Lung (tissue), 12 donors: ENCODE data around the gene LAMB4. TPM values are rescaled to one million over a fixed set of nuclear protein-coding genes. Genes with fewer than 3 reads are reported as not detected.

Experiments
- ATAC-seq: fragments of 200-7000 bp; cut with Tn5 transposase; one replicate; pipeline ENCODE4 v1.9.1; 2020; ENCODE audit warnings: moderate number of reproducible peaks; ENCODE audit not compliant: insufficient read depth, low FRiP score
- DNase-seq, 3 donors: peaks; one replicate each; pipeline ENCODE4 v3.0.0-alpha.2; 2013 to 2017
- H3K27ac ChIP-seq, 2 donors: one replicate each; pipeline ENCODE4 v1.5.1; 2013; ENCODE audit warnings: mild to moderate bottlenecking in 2 of 2, moderate library complexity in 2 of 2, control low read depth in 1 of 2, inconsistent platforms in 1 of 2, low read depth in 1 of 2, low read length in 1 of 2
- H3K27me3 ChIP-seq, 3 donors: one replicate each; pipeline ENCODE4 v1.5.1; 2013; ENCODE audit warnings: low read length in 2 of 3; ENCODE audit not compliant: control insufficient read depth in 3 of 3, insufficient read depth in 3 of 3
- H3K36me3 ChIP-seq, 4 donors: one replicate each; pipeline ENCODE4 v1.5.1; 2013; ENCODE audit warnings: low read length in 4 of 4, mild to moderate bottlenecking in 1 of 4, moderate library complexity in 1 of 4; ENCODE audit not compliant: control insufficient read depth in 4 of 4, insufficient read depth in 4 of 4
- H3K4me1 ChIP-seq, 5 donors: one replicate each; pipeline ENCODE4 v1.5.1; 2013; ENCODE audit warnings: low read length in 5 of 5, mild to moderate bottlenecking in 2 of 5, moderate library complexity in 1 of 5; ENCODE audit not compliant: control insufficient read depth in 5 of 5, insufficient read depth in 5 of 5
- H3K4me3 ChIP-seq: one replicate; pipeline ENCODE4 v1.5.1; 2013; ENCODE audit warnings: mild to moderate bottlenecking, control low read depth, moderate library complexity
- H3K9ac ChIP-seq, 2 donors: one replicate each; pipeline ENCODE4 v1.5.1; 2013; ENCODE audit warnings: low read length in 2 of 2, control low read depth in 1 of 2; ENCODE audit not compliant: insufficient read depth in 1 of 2
- H3K9me3 ChIP-seq, 4 donors: one replicate each; pipeline ENCODE4 v1.5.1; 2013; ENCODE audit warnings: low read length in 3 of 4, mild to moderate bottlenecking in 1 of 4, moderate library complexity in 1 of 4; ENCODE audit not compliant: control insufficient read depth in 4 of 4, insufficient read depth in 3 of 4
- CTCF ChIP-seq: IDR thresholded peaks from 2 replicates; pipeline ENCODE4 v1.5.1; 2012; ENCODE audit warnings: mild to moderate bottlenecking; ENCODE audit errors: control extremely low read depth, extremely low read depth
- WGBS, 2 donors: extraction: QIAGEN DNeasy Blood & Tissue Kit; methylation state at CpG; one replicate each; pipeline ENCODE4 v1.1.7; 2013; 5-methylcytosine and 5-hydroxymethylcytosine counted together
- polyA plus RNA-seq, 2 donors: library from polyadenylated mRNA; stranded (reverse); fragments of 200-250 nt; gene quantifications; one replicate each; pipeline ENCODE4 v1.2.1, GENCODE V29; 2013
- total RNA-seq, 2 donors: library from RNA; depleted of rRNA in 1 of 2; stranded (reverse); fragments of >200 nt in 1 of 2; gene quantifications; one replicate each; pipeline ENCODE4 v1.2.1, GENCODE V29; 2014 to 2021
- donor health status: control.
- donor health status: control.
- donor health status: Bipolar disorder and iron deficiency.
- donor health status: healthy.
- donor health status: DM: yes; HTN: yes; CAD: no.

The LAMB4 gene
- total and polyA plus RNA-seq, 4 donors: 0.06 to 0.63 (median 0.28) TPM

- no peak overlapping the region for H3K4me3 ChIP-seq
- H3K4me1 ChIP-seq: peaks cover 0 to 7% (median 3%) of the 10 kb centered on the region in 5 donors
- DNase-seq: no peak
- no peak for TF ChIP-seq CTCF
- H3K27ac ChIP-seq: no peak overlapping the region
- no peaks in the 10 kb centered on the region for H3K36me3 ChIP-seq
- ATAC-seq: no peak
- no peaks in the 10 kb centered on the region for H3K9me3 ChIP-seq
- no peaks in the 10 kb centered on the region for H3K27me3 ChIP-seq
- 95 to 97% methylated on average over 1 of the region's 1 CpG for WGBS, 2 donors
- H3K9ac ChIP-seq: no peak overlapping the region
These were observed 58.6 kb downstream of the LAMB4 start for GRCh38 chr7:108071551-108071950.

- Histone ChIP-seq H3K36me3 (no peaks in the 10 kb centered on the region), H3K4me3 (no peak overlapping the region), H3K4me1 (peaks cover 0 to 3% (median 0%) of the 10 kb centered on the region in 5 donors), H3K27ac (no peak overlapping the region), H3K9me3 (no peaks in the 10 kb centered on the region), H3K9ac (no peak overlapping the region), H3K27me3 (no peaks in the 10 kb centered on the region)
- DNase-seq: no peak
- 87 to 93% methylated on average over 2 of the region's 2 CpGs for WGBS, 2 donors
- ATAC-seq: no peak
- TF ChIP-seq CTCF: no peak
These were observed 60.5 kb downstream of the LAMB4 start for GRCh38 chr7:108069646-108070045.

GRCh38 chr7:108067844-108068243 lies 62.3 kb downstream of the LAMB4 start:
- Histone ChIP-seq H3K9ac (no peak overlapping the region), H3K9me3 (no peaks in the 10 kb centered on the region), H3K27ac (no peak overlapping the region), H3K4me3 (no peak overlapping the region), H3K4me1 (no peaks in the 10 kb centered on the region), H3K27me3 (no peaks in the 10 kb centered on the region), H3K36me3 (no peaks in the 10 kb centered on the region)
- DNase-seq: no peak
- WGBS, 2 donors: 78 to 89% methylated on average over 7 of the region's 7 CpGs
- no peak for TF ChIP-seq CTCF
- ATAC-seq: no peak

- Histone ChIP-seq H3K9ac (no peak overlapping the region), H3K36me3 (no peaks in the 10 kb centered on the region), H3K4me3 (no peak overlapping the region), H3K27ac (no peak overlapping the region), H3K4me1 (no peaks in the 10 kb centered on the region), H3K27me3 (no peaks in the 10 kb centered on the region), H3K9me3 (no peaks in the 10 kb centered on the region)
- no peak for TF ChIP-seq CTCF
- DNase-seq: no peak
- 83 to 90% methylated on average over 9 of the region's 9 CpGs for WGBS, 2 donors
- ATAC-seq: no peak
These were observed 63.7 kb downstream of the LAMB4 start for GRCh38 chr7:108066486-108066885.
